ENCODE results near the gene APBB2. TPM values are rescaled to one million over a fixed set of nuclear protein-coding genes. Genes with fewer than 3 reads are reported as not detected.

APBB2 gene
- total and polyA plus RNA-seq, 4 donors: 82.2 to 104 (median 91.6) TPM

GRCh38 chr4:40838742-40839141 is 375.6 kb downstream of the APBB2 start:
- DNase-seq (ENCODE audit: low read depth in 4 of 6, low spot score in 6 of 6): no peak
- Histone ChIP-seq H3K9me3 (ENCODE audit: control insufficient read depth, insufficient read depth, low read length) (no peaks in the 10 kb centered on the region), H3K36me3 (ENCODE audit: control insufficient read depth, insufficient read depth, low read length) (peaks cover 21% of the 10 kb centered on the region), H3K27me3 (ENCODE audit: control insufficient read depth, insufficient read depth, low read length) (no peaks in the 10 kb centered on the region), H3K27ac (ENCODE audit: low read depth, low read length) (no peak overlapping the region), H3K4me3 (ENCODE audit: low read depth, low read length) (no peak overlapping the region), H3K4me1 (ENCODE audit: control insufficient read depth, insufficient read depth, low read length) (peaks cover 23% of the 10 kb centered on the region)
- 100% methylated on average over 1 of the region's 4 CpGs for WGBS (ENCODE audit: insufficient coverage)

DNA sequence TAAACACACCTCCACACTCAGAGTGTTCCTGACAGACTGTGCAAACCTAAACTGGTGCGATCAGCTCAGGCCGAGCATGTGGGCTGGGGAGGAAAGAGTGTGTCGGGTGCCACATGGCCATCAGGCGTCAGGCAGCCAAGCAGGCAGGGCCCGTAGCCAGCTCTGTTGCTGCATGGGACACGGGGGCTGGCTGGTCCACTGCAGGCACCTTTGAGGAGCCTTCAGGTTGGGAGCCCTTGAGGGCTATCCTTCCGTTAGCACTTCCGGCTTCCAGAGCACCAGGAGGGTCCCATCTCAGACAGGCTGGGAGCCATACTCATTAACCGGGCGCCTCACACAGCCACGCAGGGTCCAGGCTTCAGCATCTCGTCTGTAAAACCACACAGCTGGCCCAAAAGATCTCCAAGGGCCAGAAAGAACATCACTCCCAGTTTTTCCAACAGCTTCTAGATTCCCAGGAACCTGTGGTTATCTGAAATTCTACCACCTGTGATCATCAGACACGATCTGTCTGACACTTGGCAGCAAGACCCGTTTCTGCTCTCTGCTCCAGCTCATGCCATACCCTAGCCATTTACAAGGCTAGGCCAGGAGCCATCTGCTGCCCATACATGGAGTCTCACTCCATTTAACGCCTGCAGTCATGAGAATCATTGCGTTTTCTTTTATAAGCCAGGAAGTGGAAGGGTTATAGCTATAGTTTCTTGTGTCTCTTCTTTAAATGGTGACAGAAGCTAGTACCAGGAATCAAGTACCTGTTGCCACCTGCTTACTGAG is 377.1 kb downstream of the APBB2 start:
- Histone ChIP-seq H3K27ac (ENCODE audit: low read depth, low read length) (no peak overlapping the region), H3K27me3 (ENCODE audit: control insufficient read depth, insufficient read depth, low read length) (no peaks in the 10 kb centered on the region), H3K36me3 (ENCODE audit: control insufficient read depth, insufficient read depth, low read length) (peaks cover 33% of the 10 kb centered on the region), H3K4me1 (ENCODE audit: control insufficient read depth, insufficient read depth, low read length) (peaks cover 18% of the 10 kb centered on the region), H3K9me3 (ENCODE audit: control insufficient read depth, insufficient read depth, low read length) (no peaks in the 10 kb centered on the region), H3K4me3 (ENCODE audit: low read depth, low read length) (no peak overlapping the region)
- WGBS (ENCODE audit: insufficient coverage): 50% methylated on average over 14 of the region's 16 CpGs
- peak in 2 of 6 donors; percentile 29 to 52 for DNase-seq (ENCODE audit: low read depth in 4 of 6, low spot score in 6 of 6)

GRCh38 chr4:40833212-40833611 is 381.1 kb downstream of the APBB2 start:
- WGBS (ENCODE audit: insufficient coverage): 97% methylated on average over 10 of the region's 11 CpGs
- Histone ChIP-seq H3K27me3 (ENCODE audit: control insufficient read depth, insufficient read depth, low read length) (no peaks in the 10 kb centered on the region), H3K9me3 (ENCODE audit: control insufficient read depth, insufficient read depth, low read length) (no peaks in the 10 kb centered on the region), H3K27ac (ENCODE audit: low read depth, low read length) (no peak overlapping the region), H3K4me1 (ENCODE audit: control insufficient read depth, insufficient read depth, low read length) (peaks cover 15% of the 10 kb centered on the region), H3K36me3 (ENCODE audit: control insufficient read depth, insufficient read depth, low read length) (peaks cover 49% of the 10 kb centered on the region), H3K4me3 (ENCODE audit: low read depth, low read length) (no peak overlapping the region)
- no peak for DNase-seq (ENCODE audit: low read depth in 4 of 6, low spot score in 6 of 6)

DNA sequence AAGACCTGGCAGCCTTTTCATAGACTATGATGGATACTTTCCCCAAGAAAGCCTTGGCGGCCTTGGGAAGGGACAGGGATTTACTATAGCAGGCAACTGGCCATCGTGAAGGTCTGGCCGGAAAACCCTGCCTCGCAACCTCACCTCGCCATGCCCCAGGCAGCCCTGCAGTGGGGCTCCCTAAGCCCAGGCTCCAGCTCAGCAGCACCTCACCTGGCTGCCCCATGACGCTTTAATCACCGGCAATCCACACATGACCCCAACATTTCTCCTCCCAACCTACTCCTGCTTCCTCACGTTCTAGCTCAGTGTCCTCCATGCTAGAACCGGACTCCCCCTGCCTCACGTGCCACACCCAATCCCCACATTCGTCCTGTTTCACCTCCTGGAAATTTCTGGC is 382.2 kb downstream of the APBB2 start:
- no peaks in the 10 kb centered on the region for H3K27me3 ChIP-seq (ENCODE audit: control insufficient read depth, insufficient read depth, low read length)
- no peak for DNase-seq (ENCODE audit: low read depth in 4 of 6, low spot score in 6 of 6)
- peaks cover 13% of the 10 kb centered on the region for H3K4me1 ChIP-seq (ENCODE audit: control insufficient read depth, insufficient read depth, low read length)
- no peaks in the 10 kb centered on the region for H3K9me3 ChIP-seq (ENCODE audit: control insufficient read depth, insufficient read depth, low read length)
- WGBS (ENCODE audit: insufficient coverage): 82% methylated on average over 11 of the region's 11 CpGs
- H3K4me3 ChIP-seq (ENCODE audit: low read depth, low read length): no peak overlapping the region
- peaks cover 52% of the 10 kb centered on the region for H3K36me3 ChIP-seq (ENCODE audit: control insufficient read depth, insufficient read depth, low read length)
- H3K27ac ChIP-seq (ENCODE audit: low read depth, low read length): no peak overlapping the region

DNA sequence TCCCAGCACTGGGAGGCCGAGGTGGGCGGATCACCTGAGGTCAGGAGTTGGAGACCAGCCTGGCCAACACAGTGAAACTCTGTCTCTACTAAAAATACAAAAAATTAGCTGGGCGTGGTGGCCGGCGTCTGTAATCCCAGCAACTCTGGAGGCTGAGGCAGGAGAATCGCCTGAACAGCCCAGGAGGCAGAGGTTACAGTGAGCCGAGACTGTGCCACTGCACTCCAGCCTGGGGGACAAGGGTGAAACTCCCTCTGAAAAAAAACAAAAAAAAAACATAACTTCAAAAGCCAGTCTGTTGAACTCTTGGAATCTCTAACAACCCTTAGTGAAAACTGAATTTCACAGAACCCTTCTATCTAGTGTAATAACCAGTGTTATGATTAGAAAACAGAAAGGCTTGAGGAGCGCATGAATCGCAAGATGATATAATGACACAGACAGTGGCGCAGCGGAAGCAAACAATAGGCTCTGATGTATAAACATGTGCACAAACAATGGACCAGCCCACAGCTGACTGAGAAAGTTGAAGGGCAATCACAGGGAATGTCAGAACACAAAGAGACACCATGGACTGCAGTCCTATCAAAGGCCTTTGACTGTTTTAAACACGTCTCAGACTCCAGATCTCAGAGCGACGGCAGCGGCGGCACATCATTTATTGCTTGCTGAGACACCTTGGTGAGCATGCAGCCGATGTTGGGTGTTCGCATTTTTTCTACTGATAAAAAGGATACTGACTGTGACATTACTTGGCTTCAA is 383.0 kb downstream of the APBB2 start:
- no peaks in the 10 kb centered on the region for H3K9me3 ChIP-seq (ENCODE audit: control insufficient read depth, insufficient read depth, low read length)
- H3K27ac ChIP-seq (ENCODE audit: low read depth, low read length): no peak overlapping the region
- peaks cover 50% of the 10 kb centered on the region for H3K36me3 ChIP-seq (ENCODE audit: control insufficient read depth, insufficient read depth, low read length)
- peak in 2 of 6 donors; percentile 46 to 76 for DNase-seq (ENCODE audit: low read depth in 4 of 6, low spot score in 6 of 6)
- WGBS (ENCODE audit: insufficient coverage): 57% methylated on average over 15 of the region's 18 CpGs
- no peaks in the 10 kb centered on the region for H3K27me3 ChIP-seq (ENCODE audit: control insufficient read depth, insufficient read depth, low read length)
- no peak overlapping the region for H3K4me3 ChIP-seq (ENCODE audit: low read depth, low read length)
- H3K4me1 ChIP-seq (ENCODE audit: control insufficient read depth, insufficient read depth, low read length): peaks cover 10% of the 10 kb centered on the region

- Histone ChIP-seq H3K27me3 (ENCODE audit: control insufficient read depth, insufficient read depth, low read length) (no peaks in the 10 kb centered on the region), H3K4me1 (ENCODE audit: control insufficient read depth, insufficient read depth, low read length) (peaks cover 6% of the 10 kb centered on the region), H3K27ac (ENCODE audit: low read depth, low read length) (no peak overlapping the region), H3K36me3 (ENCODE audit: control insufficient read depth, insufficient read depth, low read length) (peaks cover 49% of the 10 kb centered on the region), H3K4me3 (ENCODE audit: low read depth, low read length) (no peak overlapping the region), H3K9me3 (ENCODE audit: control insufficient read depth, insufficient read depth, low read length) (no peaks in the 10 kb centered on the region)
- 87% methylated on average over 4 of the region's 4 CpGs for WGBS (ENCODE audit: insufficient coverage)
- DNase-seq (ENCODE audit: low read depth in 4 of 6, low spot score in 6 of 6): no peak
Measured at GRCh38 chr4:40829586-40829985, 384.8 kb downstream of the APBB2 start.

GRCh38 chr4:40828661-40829060 is 385.7 kb downstream of the APBB2 start:
- DNase-seq (ENCODE audit: low read depth in 4 of 6, low spot score in 6 of 6): no peak
- Histone ChIP-seq H3K9me3 (ENCODE audit: control insufficient read depth, insufficient read depth, low read length) (no peaks in the 10 kb centered on the region), H3K27ac (ENCODE audit: low read depth, low read length) (no peak overlapping the region), H3K36me3 (ENCODE audit: control insufficient read depth, insufficient read depth, low read length) (peaks cover 46% of the 10 kb centered on the region), H3K4me1 (ENCODE audit: control insufficient read depth, insufficient read depth, low read length) (peaks cover 6% of the 10 kb centered on the region), H3K4me3 (ENCODE audit: low read depth, low read length) (no peak overlapping the region), H3K27me3 (ENCODE audit: control insufficient read depth, insufficient read depth, low read length) (no peaks in the 10 kb centered on the region)
- 86% methylated on average over 8 of the region's 9 CpGs for WGBS (ENCODE audit: insufficient coverage)

DNA sequence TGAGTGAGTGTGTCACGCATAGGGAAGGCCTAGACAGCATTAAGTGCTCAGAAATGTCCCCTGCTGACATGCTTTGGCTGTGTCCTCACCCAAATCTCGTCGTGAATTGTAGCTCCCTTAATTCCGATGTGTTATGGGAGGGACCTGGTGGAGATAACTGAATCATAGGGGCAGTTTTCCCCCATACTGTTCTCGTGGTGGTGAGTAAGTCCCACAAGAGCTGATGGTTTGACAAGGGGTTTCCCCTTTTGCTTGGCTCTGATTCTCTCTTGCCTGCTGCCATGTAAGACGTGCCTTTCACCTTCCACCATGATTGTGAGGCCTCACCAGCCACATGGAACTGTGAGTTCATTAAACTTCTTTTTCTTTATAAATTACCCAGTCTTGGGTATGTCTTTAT is 386.6 kb downstream of the APBB2 start:
- H3K27ac ChIP-seq (ENCODE audit: low read depth, low read length): no peak overlapping the region
- H3K27me3 ChIP-seq (ENCODE audit: control insufficient read depth, insufficient read depth, low read length): no peaks in the 10 kb centered on the region
- no peak overlapping the region for H3K4me3 ChIP-seq (ENCODE audit: low read depth, low read length)
- 100% methylated on average over 4 of the region's 6 CpGs for WGBS (ENCODE audit: insufficient coverage)
- DNase-seq (ENCODE audit: low read depth in 4 of 6, low spot score in 6 of 6): no peak
- H3K36me3 ChIP-seq (ENCODE audit: control insufficient read depth, insufficient read depth, low read length): peaks cover 42% of the 10 kb centered on the region
- H3K4me1 ChIP-seq (ENCODE audit: control insufficient read depth, insufficient read depth, low read length): peaks cover 6% of the 10 kb centered on the region
- no peaks in the 10 kb centered on the region for H3K9me3 ChIP-seq (ENCODE audit: control insufficient read depth, insufficient read depth, low read length)

- 96% methylated on average over 4 of the region's 5 CpGs for WGBS (ENCODE audit: insufficient coverage)
- H3K36me3 ChIP-seq (ENCODE audit: control insufficient read depth, insufficient read depth, low read length): peaks cover 42% of the 10 kb centered on the region
- H3K4me3 ChIP-seq (ENCODE audit: low read depth, low read length): no peak overlapping the region
- no peak for DNase-seq (ENCODE audit: low read depth in 4 of 6, low spot score in 6 of 6)
- no peaks in the 10 kb centered on the region for H3K4me1 ChIP-seq (ENCODE audit: control insufficient read depth, insufficient read depth, low read length)
- H3K9me3 ChIP-seq (ENCODE audit: control insufficient read depth, insufficient read depth, low read length): no peaks in the 10 kb centered on the region
- H3K27ac ChIP-seq (ENCODE audit: low read depth, low read length): no peak overlapping the region
- no peaks in the 10 kb centered on the region for H3K27me3 ChIP-seq (ENCODE audit: control insufficient read depth, insufficient read depth, low read length)
Measured at GRCh38 chr4:40826821-40827220, 387.5 kb downstream of the APBB2 start.

All from spinal cord (tissue), 10 donors.